K562 (cell line): ENCODE data around the gene SLC16A6. TPM values are rescaled to one million over a fixed set of nuclear protein-coding genes. Genes with fewer than 3 reads are reported as not detected.

Experiments used
- CHCHD3 ChIP-seq: fragments of 250-450 bp; sonication (Bioruptor Pico); IDR thresholded peaks from 2 replicates; pipeline ENCODE4 v2.1.2; 2022; ENCODE audit warnings: mild to moderate bottlenecking
- FOXK2 ChIP-seq, 2 experiments: fragments of 450-650 bp; IDR thresholded peaks in 1 of 2; conservative IDR thresholded peaks in 1 of 2; 2 replicates each; pipeline ENCODE4 v1.6.1; 2016; ENCODE audit warnings: low read depth in 2 of 2, mild to moderate bottlenecking in 1 of 2
- GATAD2A ChIP-seq: fragments of 450-650 bp; IDR thresholded peaks from 2 replicates; pipeline ENCODE4 v1.6.1; 2017
- GTF2F1 ChIP-seq: IDR thresholded peaks from 2 replicates; pipeline ENCODE4 v1.6.1; 2011; ENCODE audit warnings: low read depth, low read length, improper control_type of control experiment
- HCFC1 ChIP-seq: IDR thresholded peaks from 2 replicates; pipeline ENCODE4 v1.6.1; 2012; ENCODE audit warnings: low read depth, low read length, improper control_type of control experiment
- HDGF ChIP-seq: fragments of 450-650 bp; IDR thresholded peaks from 2 replicates; pipeline ENCODE4 v1.6.1; 2016
- HMBOX1 ChIP-seq: sonication (generic); IDR thresholded peaks from 2 replicates; pipeline ENCODE4 v1.6.1; 2016
- HMGN3 ChIP-seq: IDR thresholded peaks from 2 replicates; pipeline ENCODE4 v1.6.1; 2011; ENCODE audit warnings: borderline replicate concordance, low read depth, mild to moderate bottlenecking, mixed read lengths, low read length; ENCODE audit not compliant: insufficient read length; ENCODE audit errors: extremely low read depth
- KDM5B ChIP-seq: fragments of 200-600 bp; sonication (generic); IDR thresholded peaks from 2 replicates; pipeline ENCODE4 v1.6.1; 2012; ENCODE audit warnings: low read depth, mild to moderate bottlenecking, moderate library complexity, low read length, control low read depth, inconsistent platforms; ENCODE audit not compliant: insufficient replicate concordance
- LEF1 ChIP-seq: fragments of 450-650 bp; IDR thresholded peaks from 2 replicates; pipeline ENCODE4 v1.6.1; 2016; ENCODE audit warnings: mild to moderate bottlenecking
- MCM3 ChIP-seq: fragments of 450-650 bp; IDR thresholded peaks from 2 replicates; pipeline ENCODE4 v1.6.1; 2016
- MTA3 ChIP-seq: fragments of 450-650 bp; formaldehyde crosslinking; IDR thresholded peaks from 2 replicates; pipeline ENCODE4 v1.6.1; 2017; ENCODE audit warnings: mild to moderate bottlenecking, borderline replicate concordance
- NCOA2 ChIP-seq, 2 experiments: fragments of 450-650 bp; IDR thresholded peaks; 2 replicates each; pipeline ENCODE4 v1.6.1; 2018; ENCODE audit warnings: mild to moderate bottlenecking in 2 of 2, moderate library complexity in 1 of 2; ENCODE audit not compliant: partially characterized antibody in 2 of 2
- NRF1 ChIP-seq, 2 experiments: fragments of 450-650 bp; IDR thresholded peaks in 1 of 2; conservative IDR thresholded peaks in 1 of 2; 2 replicates each; pipeline ENCODE4 v1.6.1; 2014; ENCODE audit warnings: mild to moderate bottlenecking in 2 of 2
- PTTG1 ChIP-seq: fragments of 450-650 bp; IDR thresholded peaks from 2 replicates; pipeline ENCODE4 v1.6.1; 2016; ENCODE audit warnings: low read depth, mild to moderate bottlenecking, missing genetic modification characterization, missing compliant biosample characterization
- PYGO2 ChIP-seq: fragments of 450-650 bp; IDR thresholded peaks from 2 replicates; pipeline ENCODE4 v1.6.1; 2016; ENCODE audit warnings: mild to moderate bottlenecking, missing genetic modification characterization, moderate library complexity, missing compliant biosample characterization
- RFX5 ChIP-seq: IDR thresholded peaks from 2 replicates; pipeline ENCODE4 v1.6.1; 2011; ENCODE audit warnings: low read depth, mild to moderate bottlenecking, improper control_type of control experiment, low read length
- SMARCB1 ChIP-seq: IDR thresholded peaks from 2 replicates; pipeline ENCODE4 v1.6.1; 2011; ENCODE audit warnings: improper control_type of control experiment, low read depth; ENCODE audit not compliant: insufficient read length
- SREBF1 ChIP-seq: fragments of 150-350 bp; IDR thresholded peaks from 2 replicates; pipeline ENCODE4 v1.6.1; 2014; ENCODE audit warnings: antibody characterized with exemption, low read depth, low read length, borderline replicate concordance
- SRSF1 ChIP-seq: fragments of 200-400 bp; formaldehyde crosslinking; IDR thresholded peaks from 2 replicates; pipeline ENCODE4 v1.6.1; 2017; ENCODE audit warnings: mild to moderate bottlenecking, low read depth, low read length, moderate library complexity
- TBP ChIP-seq: optimal IDR thresholded peaks from 2 replicates; pipeline ENCODE3; 2011; ENCODE audit warnings: low read depth, low read length, improper control_type of control experiment
- TRIM24 ChIP-seq, 2 experiments: fragments of 450-650 bp; IDR thresholded peaks; 2 replicates each; pipeline ENCODE4 v1.6.1; 2016
- U2AF1 ChIP-seq: fragments of 200-400 bp; formaldehyde crosslinking; optimal IDR thresholded peaks from 2 replicates; pipeline ENCODE3; 2017; ENCODE audit warnings: mild to moderate bottlenecking, low read depth, low read length, moderate library complexity
- WHSC1 ChIP-seq: IDR thresholded peaks from one replicate; pipeline ENCODE4 v1.6.1; 2012; ENCODE audit warnings: low read length, control low read depth, inconsistent platforms
- ZBTB1 ChIP-seq: sonication (generic); formaldehyde crosslinking; IDR thresholded peaks from 2 replicates; pipeline ENCODE4 v1.8.1; 2023; ENCODE audit warnings: missing genetic modification reagents, low read depth, mild to moderate bottlenecking, borderline replicate concordance
- ZBTB43 ChIP-seq: sonication (generic); formaldehyde crosslinking; IDR thresholded peaks from 2 replicates; pipeline ENCODE4 v1.8.0; 2023; ENCODE audit warnings: mild to moderate bottlenecking, missing genetic modification reagents
- ZKSCAN1 ChIP-seq: fragments of 150-350 bp; IDR thresholded peaks from 2 replicates; pipeline ENCODE4 v1.6.1; 2016; ENCODE audit warnings: low read depth, low read length
- polyA plus RNA-seq, 8 experiments: library from polyadenylated mRNA; depleted of rRNA in 4 of 8; stranded (reverse) in 5 of 8; unstranded in 3 of 8; fragments of >200 nt; fragmentation: Nextera tagmentation in 2 of 8; fragmentation: Illumina TruSeq in 1 of 8; extraction: Ambion mirVana in 2 of 8; extraction: Trizol in 1 of 8; gene quantifications; 2 replicates each; pipeline versions ENCODE4 v1.2.1 to v1.2.3, GENCODE V29; 2011 to 2014; ENCODE audit warnings: inconsistent platforms in 1 of 8, missing spikeins in 1 of 8
- total RNA-seq, 7 experiments: library from RNA; depleted of rRNA in 6 of 7; stranded (reverse); fragments of >200 nt in 6 of 7; fragmentation: Illumina TruSeq in 2 of 7; extraction: Trizol in 2 of 7; gene quantifications; 2 replicates each; pipeline versions ENCODE4 v1.2.1 to v1.2.3, GENCODE V29; 2011 to 2021; ENCODE audit warnings: low replicate concordance in 1 of 7
- TF ChIP-seq, protein P1 (sequence below): fragments of 450-650 bp; formaldehyde crosslinking; IDR thresholded peaks from 2 replicates; pipeline ENCODE4 v1.4.0; 2020; ENCODE audit warnings: mild to moderate bottlenecking, moderate library complexity

SLC16A6 gene
- total and polyA plus RNA-seq, 9 of the 15 experiments (the other 6 are each of a cell fraction or from before 2014, with no cell fraction given): 0.05 to 0.31 (median 0.15) TPM

GRCh38 chr17:68247445-68248198, 43.3 kb downstream of the SLC16A6 start, which contains the start of gene AMZ2 (continued):
- TF ChIP-seq U2AF1 (peak; percentile 86), RFX5 (no peak), SREBF1 (no peak), ZBTB43 (CRISPR knock-in tag) (no peak), NRF1 (conservative IDR thresholded peaks at IDR 0.05 in 1 of 2, IDR thresholded peaks at IDR 0.05 in 1 of 2) (peak; percentile 99), LEF1 (no peak), HMGN3 (peak; percentile 79), TRIM24 (IDR thresholded peaks at IDR 0.05) (no peak), CHCHD3 (no peak), PYGO2 (tag) (no peak), PTTG1 (tag) (no peak), FOXK2 (conservative IDR thresholded peaks at IDR 0.05 in 1 of 2, IDR thresholded peaks at IDR 0.05 in 1 of 2; ENCODE audit: low read depth in 2 of 2) (no peak), MCM3 (no peak), SMARCB1 (no peak), TBP (peak; percentile 81), WHSC1 (no peak), KDM5B (peak; percentile 73), HCFC1 (peak; percentile 54), SRSF1 (no peak), ZKSCAN1 (0 out of 2 replicates have a peak, but pooled peaks have one; percentile 13), GTF2F1 (no peak), NCOA2 (IDR thresholded peaks at IDR 0.05; ENCODE audit: partially characterized antibody in 2 of 2) (no peak), HDGF (no peak), ZBTB1 (CRISPR knock-in tag) (peak; percentile 72; the same call in 1 of the 2 replicates), GATAD2A (no peak), HMBOX1 (no peak), MTA3 (0 out of 2 replicates have a peak, but pooled peaks have one; percentile 62)
- TF ChIP-seq, protein P1, sequence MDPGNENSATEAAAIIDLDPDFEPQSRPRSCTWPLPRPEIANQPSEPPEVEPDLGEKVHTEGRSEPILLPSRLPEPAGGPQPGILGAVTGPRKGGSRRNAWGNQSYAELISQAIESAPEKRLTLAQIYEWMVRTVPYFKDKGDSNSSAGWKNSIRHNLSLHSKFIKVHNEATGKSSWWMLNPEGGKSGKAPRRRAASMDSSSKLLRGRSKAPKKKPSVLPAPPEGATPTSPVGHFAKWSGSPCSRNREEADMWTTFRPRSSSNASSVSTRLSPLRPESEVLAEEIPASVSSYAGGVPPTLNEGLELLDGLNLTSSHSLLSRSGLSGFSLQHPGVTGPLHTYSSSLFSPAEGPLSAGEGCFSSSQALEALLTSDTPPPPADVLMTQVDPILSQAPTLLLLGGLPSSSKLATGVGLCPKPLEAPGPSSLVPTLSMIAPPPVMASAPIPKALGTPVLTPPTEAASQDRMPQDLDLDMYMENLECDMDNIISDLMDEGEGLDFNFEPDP (CRISPR knock-in tag): no peak
